Central memory CD4-positive, alpha-beta T cell (primary cell): ENCODE results near the gene LSM4.

Experiments
- DNase-seq: peaks from one replicate; pipeline ENCODE4 v3.0.0; 2022

The LSM4 gene

GRCh38 chr19:18310966-18311365 is 11.9 kb downstream of the LSM4 start:
- DNase-seq = no peak

GRCh38 chr19:18310118-18310909 is 12.6 kb downstream of the LSM4 start:
- DNase-seq = no peak

- DNase-seq = no peak
Observed at GRCh38 chr19:18309525-18310064, 13.3 kb downstream of the LSM4 start.

- no peak for DNase-seq
Observed at GRCh38 chr19:18308948-18309325, 13.9 kb downstream of the LSM4 start.

GRCh38 chr19:18308051-18308947 is 14.6 kb downstream of the LSM4 start:
- no peak for DNase-seq

GRCh38 chr19:18307271-18307681 is 15.6 kb downstream of the LSM4 start:
- DNase-seq = peak; percentile 50

GRCh38 chr19:18306888-18307260 is 16.0 kb downstream of the LSM4 start:
- peak; percentile 36 for DNase-seq

- no peak for DNase-seq
Observed at GRCh38 chr19:18306209-18306887, 16.5 kb downstream of the LSM4 start.

GRCh38 chr19:18304458-18305310 is 18.2 kb downstream of the LSM4 start:
- DNase-seq = peak; percentile 79

GRCh38 chr19:18304208-18304457 is 18.7 kb downstream of the LSM4 start:
- DNase-seq = no peak

- no peak for DNase-seq
Observed at GRCh38 chr19:18301718-18302111, 21.2 kb downstream of the LSM4 start.

- no peak for DNase-seq
Observed at GRCh38 chr19:18300930-18301717, 21.8 kb downstream of the LSM4 start.

- DNase-seq = no peak
Observed at GRCh38 chr19:18299654-18300053, 23.2 kb downstream of the LSM4 start.

GRCh38 chr19:18298601-18299000 is 24.3 kb downstream of the LSM4 start:
- no peak for DNase-seq

GRCh38 chr19:18297308-18297707 is 25.6 kb downstream of the LSM4 start:
- no peak for DNase-seq

GRCh38 chr19:18295034-18295451 is 27.8 kb downstream of the LSM4 start:
- DNase-seq = no peak

- DNase-seq = peak; percentile 93
Observed at GRCh38 chr19:18294467-18294864, 28.4 kb downstream of the LSM4 start.

GRCh38 chr19:18293642-18294466 is 29.0 kb downstream of the LSM4 start:
- no peak for DNase-seq

GRCh38 chr19:18292810-18293641 is 29.9 kb downstream of the LSM4 start:
- no peak for DNase-seq

- no peak for DNase-seq
Observed at GRCh38 chr19:18292462-18292809, 30.4 kb downstream of the LSM4 start.
